PFSK-1 (cell line): ENCODE measurements around the gene B3GNT9.

Source experiments
- POLR2AphosphoS5 ChIP-seq: IDR thresholded peaks from 2 replicates; pipeline ENCODE4 v1.6.1; 2012; ENCODE audit warnings: low read depth, mild to moderate bottlenecking, control low read depth, low read length, moderate library complexity
- REST ChIP-seq, 2 experiments: IDR thresholded peaks; 2 replicates each; pipeline versions ENCODE4 v1.6.1 to v1.8.0; 2011 to 2012; ENCODE audit warnings: low read depth in 2 of 2, low read length in 2 of 2, control low read depth in 1 of 2, inconsistent platforms in 1 of 2, mild to moderate bottlenecking in 1 of 2, moderate library complexity in 1 of 2; ENCODE audit not compliant: insufficient read depth in 1 of 2

DNA sequence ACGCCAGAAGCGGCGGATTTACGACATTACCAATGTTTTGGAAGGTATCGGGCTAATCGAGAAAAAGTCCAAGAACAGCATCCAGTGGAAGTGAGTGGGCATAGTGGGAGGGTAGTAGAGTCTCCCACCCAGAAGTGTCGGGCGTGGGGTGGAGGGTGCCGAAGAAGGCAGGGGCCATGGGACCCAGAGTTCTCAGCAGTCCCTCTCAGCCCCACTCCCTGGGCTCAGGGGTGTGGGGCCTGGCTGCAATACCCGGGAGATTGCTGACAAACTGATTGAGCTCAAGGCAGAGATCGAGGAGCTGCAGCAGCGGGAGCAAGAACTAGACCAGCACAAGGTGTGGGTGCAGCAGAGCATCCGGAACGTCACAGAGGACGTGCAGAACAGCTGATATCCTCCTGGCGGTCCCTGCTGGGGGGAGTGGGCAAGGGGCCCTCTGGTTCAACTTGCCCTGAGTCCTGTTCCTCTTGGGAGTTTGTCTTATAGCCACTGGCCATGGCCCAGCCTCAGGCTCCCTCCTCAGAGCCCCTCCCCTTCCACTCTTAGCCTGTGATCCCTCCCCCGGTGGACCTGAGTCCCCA is 42.1 kb upstream of the B3GNT9 start:
- TF ChIP-seq POLR2AphosphoS5: no peak
- TF ChIP-seq REST (IDR thresholded peaks at IDR 0.05; ENCODE audit: insufficient read depth in 1 of 2, low read depth in 2 of 2, low read length in 2 of 2): no peak
